Gastroesophageal sphincter (tissue), 4 donors: ENCODE results near the gene ACOT7. TPM values are rescaled to one million over a fixed set of nuclear protein-coding genes. Genes with fewer than 3 reads are reported as not detected.
"Not testable (repeated sequence)": the region's sequence is repeated elsewhere in the genome, so short reads cannot be mapped to it uniquely, and the experiment has no call there.

Experiments used
- ATAC-seq: fragments of 150-250 bp; one replicate; pipeline ENCODE4 v1.9.1; 2016; ENCODE audit warnings: mild to moderate bottlenecking, moderate library complexity
- H3K27ac ChIP-seq, 4 donors: fragments of 200-600 bp; sonication (generic) in 3 of 4; 1 replicate in 3 of 4; 2 replicates in 1 of 4; pipeline ENCODE4 v1.5.1; 2016 to 2019
- H3K27me3 ChIP-seq: fragments of 200-600 bp; sonication (generic); one replicate; pipeline ENCODE4 v1.5.1; 2019
- H3K36me3 ChIP-seq, 2 donors: fragments of 200-600 bp; sonication (generic); one replicate each; pipeline ENCODE4 v1.5.1; 2019; ENCODE audit warnings: control low read depth in 1 of 2
- H3K4me1 ChIP-seq, 3 donors: fragments of 200-600 bp; sonication (generic); 1 replicate in 2 of 3; 2 replicates in 1 of 3; pipeline ENCODE4 v1.5.1; 2016 to 2019; ENCODE audit warnings: control low read depth in 2 of 3
- H3K4me3 ChIP-seq, 2 donors: fragments of 200-600 bp; sonication (generic); one replicate each; pipeline ENCODE4 v1.5.1; 2019; ENCODE audit warnings: mild to moderate bottlenecking in 1 of 2, moderate library complexity in 1 of 2
- H3K9me3 ChIP-seq, 3 donors: fragments of 200-600 bp; sonication (generic); one replicate each; pipeline ENCODE4 v1.5.1; 2017 to 2019; ENCODE audit warnings: control low read depth in 2 of 3
- EP300 ChIP-seq: sonication (generic); formaldehyde crosslinking; IDR thresholded peaks from one replicate; pipeline ENCODE4 v1.6.1; 2017; ENCODE audit warnings: antibody characterized with exemption, mild to moderate bottlenecking
- POLR2A ChIP-seq, 2 donors: fragments of 450-650 bp; IDR thresholded peaks; one replicate each; pipeline ENCODE4 v1.6.1; 2017; ENCODE audit warnings: antibody characterized with exemption in 2 of 2, mild to moderate bottlenecking in 2 of 2, moderate library complexity in 1 of 2
- POLR2AphosphoS5 ChIP-seq: sonication (generic); formaldehyde crosslinking; IDR thresholded peaks from one replicate; pipeline ENCODE4 v1.6.1; 2017; ENCODE audit warnings: antibody characterized with exemption
- WGBS, 2 donors: methylation state at CpG; one replicate each; pipeline ENCODE4 v1.1.5; 2018; ENCODE audit warnings: low coverage in 1 of 2; 5-methylcytosine and 5-hydroxymethylcytosine counted together
- total RNA-seq, 4 donors: library from RNA; depleted of rRNA; stranded (reverse); fragments of >200 nt; gene quantifications; one replicate each; pipeline ENCODE4 v1.1.0, GENCODE V29; 2016
- TF ChIP-seq, protein P1 (sequence below), 4 experiments: fragments of 200-600 bp in 2 of 4; fragments of 450-650 bp in 2 of 4; sonication (generic) in 1 of 4; IDR thresholded peaks; one replicate each; pipeline ENCODE4 v1.5.1; 2017 to 2019; ENCODE audit warnings: antibody characterized with exemption in 4 of 4, mild to moderate bottlenecking in 2 of 4, moderate library complexity in 2 of 4

The ACOT7 gene
- total RNA-seq, 4 donors from 2014 or later = 22.3 to 32.5 (median 25.0) TPM

DNA sequence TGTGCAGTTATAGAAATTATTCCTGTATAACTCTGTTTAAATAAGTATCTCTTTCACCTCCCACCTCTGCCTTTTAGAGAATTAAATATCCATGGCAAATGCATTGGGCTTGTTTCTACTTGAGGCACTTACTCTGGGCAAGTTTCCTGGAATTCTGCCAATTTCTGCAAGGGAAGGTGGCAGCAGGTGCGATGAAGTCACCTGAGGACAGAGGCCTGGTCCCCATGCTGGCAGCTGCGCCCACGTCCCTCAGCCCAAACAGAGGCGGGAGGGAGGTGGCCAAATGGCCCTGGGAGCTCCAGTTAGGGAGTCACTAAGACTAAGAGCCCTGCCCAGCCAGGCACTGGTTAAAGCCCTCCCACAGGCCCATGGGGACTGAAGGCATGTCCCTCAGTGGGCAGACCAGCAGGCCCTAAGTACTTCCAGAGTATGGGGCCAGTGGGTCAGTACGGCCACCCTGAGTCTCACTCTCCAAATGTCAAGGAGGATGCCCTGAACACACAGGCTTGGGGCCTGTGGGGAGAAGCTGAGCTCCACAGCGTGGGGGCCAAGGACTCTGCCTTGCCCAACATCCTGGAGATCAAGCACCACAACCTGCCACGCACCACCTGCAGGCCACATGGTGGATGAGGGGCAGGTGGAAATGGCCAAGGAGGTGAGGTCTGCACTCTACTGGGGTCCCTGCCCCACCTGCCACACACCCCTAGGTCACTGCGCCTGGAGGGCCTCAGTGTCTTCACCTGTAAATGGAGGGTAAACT lies 19.4 kb downstream of the ACOT7 start:
- 100% methylated on average over 3 of the region's 8 CpGs; no CpG with 5 or more reads in 1 of the 2 donors for WGBS, 2 donors
- H3K9me3 ChIP-seq = no peaks in the 10 kb centered on the region
- no peaks in the 10 kb centered on the region for H3K4me1 ChIP-seq
- ATAC-seq = no peak
- no peak overlapping the region for H3K27ac ChIP-seq
- no peaks in the 10 kb centered on the region for H3K27me3 ChIP-seq
- no peaks in the 10 kb centered on the region for H3K36me3 ChIP-seq
- TF ChIP-seq POLR2AphosphoS5 (no peak), EP300 (no peak), POLR2A (IDR thresholded peaks at IDR 0.05) (no peak)
- TF ChIP-seq, protein P1, sequence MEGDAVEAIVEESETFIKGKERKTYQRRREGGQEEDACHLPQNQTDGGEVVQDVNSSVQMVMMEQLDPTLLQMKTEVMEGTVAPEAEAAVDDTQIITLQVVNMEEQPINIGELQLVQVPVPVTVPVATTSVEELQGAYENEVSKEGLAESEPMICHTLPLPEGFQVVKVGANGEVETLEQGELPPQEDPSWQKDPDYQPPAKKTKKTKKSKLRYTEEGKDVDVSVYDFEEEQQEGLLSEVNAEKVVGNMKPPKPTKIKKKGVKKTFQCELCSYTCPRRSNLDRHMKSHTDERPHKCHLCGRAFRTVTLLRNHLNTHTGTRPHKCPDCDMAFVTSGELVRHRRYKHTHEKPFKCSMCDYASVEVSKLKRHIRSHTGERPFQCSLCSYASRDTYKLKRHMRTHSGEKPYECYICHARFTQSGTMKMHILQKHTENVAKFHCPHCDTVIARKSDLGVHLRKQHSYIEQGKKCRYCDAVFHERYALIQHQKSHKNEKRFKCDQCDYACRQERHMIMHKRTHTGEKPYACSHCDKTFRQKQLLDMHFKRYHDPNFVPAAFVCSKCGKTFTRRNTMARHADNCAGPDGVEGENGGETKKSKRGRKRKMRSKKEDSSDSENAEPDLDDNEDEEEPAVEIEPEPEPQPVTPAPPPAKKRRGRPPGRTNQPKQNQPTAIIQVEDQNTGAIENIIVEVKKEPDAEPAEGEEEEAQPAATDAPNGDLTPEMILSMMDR (IDR thresholded peaks at IDR 0.05) = no peak
- H3K4me3 ChIP-seq = no peak overlapping the region

DNA sequence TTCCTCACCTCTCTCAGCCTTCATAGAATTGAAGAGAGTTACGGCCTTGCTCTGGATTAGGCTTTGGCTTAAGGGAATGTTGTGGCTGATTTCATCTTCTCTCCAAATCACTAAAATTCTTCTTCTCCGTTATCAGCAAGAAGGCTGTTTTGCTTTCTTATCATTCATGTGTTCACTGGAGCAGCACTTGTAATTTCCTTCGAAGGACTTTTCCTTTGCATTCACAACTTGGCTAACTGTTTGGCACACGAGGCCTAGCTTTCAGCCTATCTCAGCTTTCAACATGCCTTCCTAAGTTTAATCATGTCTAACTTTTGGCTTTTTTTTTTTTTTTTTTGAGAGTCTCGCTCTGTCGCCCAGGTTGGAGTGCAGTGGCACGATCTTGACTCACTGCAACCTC lies 21.3 kb downstream of the ACOT7 start:
- H3K36me3 ChIP-seq, H3K27ac ChIP-seq, ATAC-seq, H3K9me3 ChIP-seq, H3K4me3 ChIP-seq, H3K4me1 ChIP-seq, H3K27me3 ChIP-seq: not testable (repeated sequence)
- WGBS, 2 donors = 87 to 95% methylated on average over 3 to 7 of the region's 7 CpGs

DNA sequence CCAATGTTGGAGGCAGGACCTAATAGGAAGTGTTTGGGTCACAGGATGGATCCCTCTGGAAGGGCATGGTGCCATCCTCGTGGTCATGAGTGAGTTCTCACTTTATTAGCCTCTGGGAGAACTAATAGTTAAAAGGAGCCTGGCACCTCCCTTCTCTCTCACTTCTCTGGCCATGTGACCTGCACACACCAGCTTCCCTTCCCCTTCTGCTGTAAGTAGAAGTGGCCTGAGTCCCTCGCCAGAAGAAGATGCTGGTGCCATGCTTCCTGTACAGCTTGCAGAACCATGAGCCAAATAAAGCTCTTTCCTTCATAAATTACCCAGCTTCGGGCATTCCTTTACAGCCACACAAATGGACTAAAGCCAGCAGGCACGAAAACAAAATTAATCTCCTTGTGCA lies 23.6 kb downstream of the ACOT7 start:
- TF ChIP-seq, protein P1 (IDR thresholded peaks at IDR 0.05) = no peak
- TF ChIP-seq EP300 (no peak), POLR2A (IDR thresholded peaks at IDR 0.05) (no peak), POLR2AphosphoS5 (no peak)
- Histone ChIP-seq H3K9me3 (no peaks in the 10 kb centered on the region), H3K4me1 (no peaks in the 10 kb centered on the region), H3K27me3 (no peaks in the 10 kb centered on the region), H3K27ac (no peak overlapping the region), H3K4me3 (no peak overlapping the region), H3K36me3 (no peaks in the 10 kb centered on the region)
- WGBS, 2 donors = 75 to 83% methylated on average over 3 of the region's 4 CpGs
- no peak for ATAC-seq

DNA sequence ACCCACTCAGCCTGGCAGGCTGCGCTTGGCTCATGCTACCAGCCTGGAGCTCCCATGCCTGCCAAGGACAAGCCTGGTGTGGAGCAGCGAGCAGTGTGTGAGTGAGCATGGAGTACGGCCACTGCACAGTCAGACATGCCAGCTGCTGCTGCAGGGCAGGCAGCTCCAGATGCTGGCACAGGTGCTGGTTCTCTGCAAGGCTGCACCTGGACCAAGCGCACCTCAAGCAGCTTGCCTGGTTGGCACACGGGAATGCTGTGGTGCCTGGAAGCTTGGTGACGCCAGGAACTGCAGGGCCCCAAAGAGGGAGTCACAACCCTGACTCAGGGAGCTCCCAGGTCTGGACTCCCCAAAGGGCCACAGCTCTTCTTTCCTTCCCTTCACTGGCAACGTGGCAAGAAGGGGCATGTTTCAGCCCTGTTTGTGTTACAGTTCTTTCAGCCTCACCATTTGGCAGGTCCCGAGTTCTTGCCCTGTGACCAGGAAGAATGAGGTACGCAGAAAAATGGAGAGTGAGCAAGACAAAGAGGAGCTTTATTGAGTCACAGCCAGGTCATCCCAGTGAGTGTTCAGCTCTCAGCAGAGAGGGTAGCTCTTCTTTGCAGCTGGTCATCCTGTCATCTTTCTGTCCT lies 26.1 kb downstream of the ACOT7 start:
- Histone ChIP-seq H3K36me3 (no peaks in the 10 kb centered on the region), H3K9me3 (no peaks in the 10 kb centered on the region), H3K27ac (no peak overlapping the region), H3K27me3 (no peaks in the 10 kb centered on the region), H3K4me3 (no peak overlapping the region), H3K4me1 (peaks cover 0 to 6% (median 0%) of the 10 kb centered on the region in 3 donors)
- WGBS, 2 donors = 65 to 80% methylated on average over 1 to 2 of the region's 9 CpGs
- no peak for ATAC-seq
- TF ChIP-seq EP300 (no peak), POLR2AphosphoS5 (no peak), POLR2A (IDR thresholded peaks at IDR 0.05) (no peak)
- TF ChIP-seq, protein P1 (IDR thresholded peaks at IDR 0.05) = no peak

DNA sequence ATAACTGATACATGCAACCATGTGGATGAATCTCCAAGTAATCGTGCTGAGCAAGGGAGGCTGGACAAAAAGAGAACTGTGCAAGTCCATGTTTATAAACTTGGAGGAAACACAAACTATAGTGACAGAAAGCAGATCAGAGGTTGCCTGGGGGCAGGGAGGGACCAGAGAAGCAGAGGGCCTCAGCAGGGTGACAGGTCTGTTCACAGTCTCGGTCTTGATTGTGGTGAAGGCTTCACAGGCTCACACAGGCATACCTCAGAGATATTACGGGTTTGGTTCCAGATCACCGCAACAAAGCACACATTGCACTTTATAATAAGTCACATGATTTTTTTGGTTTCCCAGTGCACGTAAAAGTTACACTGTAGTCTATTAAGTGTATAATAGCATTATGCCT lies 28.5 kb downstream of the ACOT7 start:
- no peak for TF ChIP-seq POLR2AphosphoS5
- TF ChIP-seq, protein P1 (IDR thresholded peaks at IDR 0.05) = no peak
- TF ChIP-seq EP300 = no peak
- TF ChIP-seq POLR2A (IDR thresholded peaks at IDR 0.05) = no peak
- H3K4me3 ChIP-seq = no peak overlapping the region
- no peak overlapping the region for H3K27ac ChIP-seq
- 74 to 77% methylated on average over 3 to 5 of the region's 5 CpGs for WGBS, 2 donors
- no peaks in the 10 kb centered on the region for H3K9me3 ChIP-seq
- no peaks in the 10 kb centered on the region for H3K36me3 ChIP-seq
- ATAC-seq = no peak
- peaks cover 0 to 13% (median 6%) of the 10 kb centered on the region in 3 donors for H3K4me1 ChIP-seq
- no peaks in the 10 kb centered on the region for H3K27me3 ChIP-seq
